GM12891 (cell line): Measurements from ENCODE around the gene ZSCAN18.

Source experiments
- POLR2A ChIP-seq: IDR thresholded peaks from 2 replicates; pipeline ENCODE4 v1.6.1; 2011; ENCODE audit warnings: low read depth, low read length, control low read depth
- POLR2AphosphoS5 ChIP-seq: IDR thresholded peaks from 2 replicates; pipeline ENCODE4 v1.6.1; 2011; ENCODE audit warnings: low read depth, low read length, control low read depth
- TAF1 ChIP-seq: IDR thresholded peaks from 2 replicates; pipeline ENCODE4 v1.6.1; 2011; ENCODE audit warnings: low read depth, low read length, control low read depth

- no peak for TF ChIP-seq POLR2AphosphoS5
- TF ChIP-seq TAF1 = no peak
- TF ChIP-seq POLR2A = no peak
Measured at GRCh38 chr19:58045411-58046050, 52.5 kb downstream of the ZSCAN18 start.
